ENCODE data around the gene LTBP1. TPM values are rescaled to one million over a fixed set of nuclear protein-coding genes. Genes with fewer than 3 reads are reported as not detected.
"Not testable (repeated sequence)": the region's sequence is repeated elsewhere in the genome, so short reads cannot be mapped to it uniquely, and the experiment has no call there.

Gene LTBP1
- total RNA-seq, 2 donors from 2014 or later = 2.2 to 33.8 TPM

DNA sequence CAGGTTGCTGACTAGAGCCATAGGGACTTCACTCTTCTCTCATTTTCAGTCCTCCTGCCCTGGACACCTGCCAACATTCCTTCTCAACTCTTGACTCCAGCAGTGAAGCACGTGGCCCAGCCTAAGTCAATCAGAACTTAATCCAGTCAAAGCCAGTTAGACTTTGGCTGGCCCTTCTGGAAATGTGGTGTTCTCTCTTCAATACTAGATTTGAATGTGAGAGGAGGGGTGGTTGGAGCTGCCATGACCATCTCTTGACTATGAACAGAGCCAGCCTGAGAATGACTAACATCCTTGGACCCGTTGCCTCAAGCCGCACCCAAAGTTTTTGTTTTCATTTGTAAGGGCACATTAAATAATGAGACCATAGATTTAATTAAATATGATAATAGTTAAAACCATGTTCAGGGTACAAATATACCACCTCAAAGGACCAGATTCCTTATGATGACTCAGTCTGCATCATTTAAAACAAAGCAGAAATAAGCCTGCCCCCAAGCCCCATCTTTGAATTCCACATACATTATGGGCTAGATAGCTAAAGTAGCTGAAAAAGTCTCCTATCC, 480.0 kb downstream of the LTBP1 start:
- no peak for DNase-seq
- no peaks in the 10 kb centered on the region for H3K9me3 ChIP-seq (ENCODE audit: control insufficient read depth, low read length, poor library complexity, severe bottlenecking)
- H3K27me3 Mint-ChIP-seq = peaks cover 10% of the 10 kb centered on the region
- no peak overlapping the region for H3K4me3 Mint-ChIP-seq
- H3K4me1 Mint-ChIP-seq = no peaks in the 10 kb centered on the region
- ATAC-seq = no peak
- no peak overlapping the region for H3K27ac Mint-ChIP-seq
- no peaks in the 10 kb centered on the region for H3K36me3 Mint-ChIP-seq (ENCODE audit: low read depth)

GRCh38 chr2:33430077-33430476, 483.3 kb downstream of the LTBP1 start:
- H3K9me3 ChIP-seq (ENCODE audit: control insufficient read depth, low read length, poor library complexity, severe bottlenecking) = no peaks in the 10 kb centered on the region
- H3K27ac Mint-ChIP-seq = no peak overlapping the region
- H3K4me1 Mint-ChIP-seq = no peaks in the 10 kb centered on the region
- no peaks in the 10 kb centered on the region for H3K36me3 Mint-ChIP-seq (ENCODE audit: low read depth)
- ATAC-seq (no peak), DNase-seq (no peak)
- no peak overlapping the region for H3K4me3 Mint-ChIP-seq
- peaks cover 27% of the 10 kb centered on the region for H3K27me3 Mint-ChIP-seq

- Mint-ChIP-seq H3K4me3 (no peak overlapping the region), H3K4me1 (no peaks in the 10 kb centered on the region), H3K27me3 (peaks cover 27% of the 10 kb centered on the region), H3K36me3 (ENCODE audit: low read depth) (no peaks in the 10 kb centered on the region), H3K27ac (no peak overlapping the region)
- H3K9me3 ChIP-seq (ENCODE audit: control insufficient read depth, low read length, poor library complexity, severe bottlenecking) = no peaks in the 10 kb centered on the region
- no peak for DNase-seq
- ATAC-seq = no peak
Observed at GRCh38 chr2:33430856-33431255, 484.1 kb downstream of the LTBP1 start.

GRCh38 chr2:33432871-33433270, 486.1 kb downstream of the LTBP1 start:
- Mint-ChIP-seq H3K4me1 (no peaks in the 10 kb centered on the region), H3K27ac (no peak overlapping the region), H3K27me3 (peaks cover 39% of the 10 kb centered on the region), H3K4me3 (no peak overlapping the region), H3K36me3 (ENCODE audit: low read depth) (no peaks in the 10 kb centered on the region)
- H3K9me3 ChIP-seq (ENCODE audit: control insufficient read depth, low read length, poor library complexity, severe bottlenecking) = no peaks in the 10 kb centered on the region
- DNase-seq = no peak
- no peak for ATAC-seq

DNA sequence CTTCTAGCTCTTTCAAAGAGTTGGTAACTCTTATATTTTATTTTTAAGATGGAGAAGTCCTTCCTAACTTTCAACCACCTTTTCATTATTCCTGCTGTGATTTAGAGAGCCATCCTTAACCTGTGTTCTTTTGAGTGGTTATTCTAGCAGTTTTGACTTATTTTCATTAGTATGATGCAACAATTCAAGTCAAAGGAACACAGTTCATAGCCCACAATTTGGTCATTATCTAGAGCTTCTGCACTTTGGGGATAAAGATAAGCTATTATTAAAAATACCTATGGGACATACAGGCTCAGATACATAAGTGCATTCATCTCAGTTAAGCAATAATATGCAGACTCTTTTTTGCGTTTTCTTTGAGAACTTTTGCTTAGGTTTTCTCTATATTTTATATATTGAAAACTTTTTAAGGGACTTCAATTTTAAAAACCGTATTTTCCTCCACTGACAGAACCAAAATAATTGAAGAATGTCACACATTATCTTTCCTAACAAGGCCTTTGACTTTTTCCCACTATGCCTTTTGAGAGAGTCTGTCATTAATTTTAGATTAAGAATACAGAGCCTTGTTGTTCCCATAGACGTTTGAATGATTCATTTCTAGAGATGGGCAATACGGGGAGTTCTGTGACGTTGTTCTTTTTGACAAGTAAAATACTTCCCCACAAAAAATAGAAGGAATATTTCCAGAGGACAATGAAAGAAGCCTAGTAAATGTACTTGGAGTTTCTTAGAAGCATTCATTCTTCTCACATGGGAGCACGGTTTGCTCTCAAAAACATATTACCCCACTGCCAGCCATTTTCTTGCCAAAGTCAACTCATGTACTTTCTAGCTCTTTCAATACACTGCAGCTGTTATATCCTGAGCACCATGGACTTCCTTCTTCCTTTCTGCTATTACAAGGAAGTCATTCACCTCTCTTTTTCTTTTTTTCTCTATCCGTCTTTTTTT, 486.8 kb downstream of the LTBP1 start:
- no peaks in the 10 kb centered on the region for H3K9me3 ChIP-seq (ENCODE audit: control insufficient read depth, low read length, poor library complexity, severe bottlenecking)
- no peaks in the 10 kb centered on the region for H3K36me3 Mint-ChIP-seq (ENCODE audit: low read depth)
- DNase-seq (no peak), ATAC-seq (no peak)
- H3K27me3 Mint-ChIP-seq = peaks cover 40% of the 10 kb centered on the region
- H3K4me3 Mint-ChIP-seq = no peak overlapping the region
- no peaks in the 10 kb centered on the region for H3K4me1 Mint-ChIP-seq
- H3K27ac Mint-ChIP-seq = no peak overlapping the region

GRCh38 chr2:33435518-33435917, 488.8 kb downstream of the LTBP1 start:
- Mint-ChIP-seq H3K27ac (no peak overlapping the region), H3K36me3 (ENCODE audit: low read depth) (peaks cover 4% of the 10 kb centered on the region), H3K4me1 (no peaks in the 10 kb centered on the region), H3K27me3 (peaks cover 47% of the 10 kb centered on the region), H3K4me3 (no peak overlapping the region)
- no peaks in the 10 kb centered on the region for H3K9me3 ChIP-seq (ENCODE audit: control insufficient read depth, low read length, poor library complexity, severe bottlenecking)
- no peak for DNase-seq
- no peak for ATAC-seq

- Mint-ChIP-seq H3K36me3 (ENCODE audit: low read depth) (peaks cover 4% of the 10 kb centered on the region), H3K4me3 (no peak overlapping the region), H3K27ac (no peak overlapping the region), H3K27me3 (peaks cover 43% of the 10 kb centered on the region), H3K4me1 (no peaks in the 10 kb centered on the region)
- no peak for ATAC-seq
- no peaks in the 10 kb centered on the region for H3K9me3 ChIP-seq (ENCODE audit: control insufficient read depth, low read length, poor library complexity, severe bottlenecking)
- no peak for DNase-seq
Observed at GRCh38 chr2:33436083-33436482, 489.3 kb downstream of the LTBP1 start.

DNA sequence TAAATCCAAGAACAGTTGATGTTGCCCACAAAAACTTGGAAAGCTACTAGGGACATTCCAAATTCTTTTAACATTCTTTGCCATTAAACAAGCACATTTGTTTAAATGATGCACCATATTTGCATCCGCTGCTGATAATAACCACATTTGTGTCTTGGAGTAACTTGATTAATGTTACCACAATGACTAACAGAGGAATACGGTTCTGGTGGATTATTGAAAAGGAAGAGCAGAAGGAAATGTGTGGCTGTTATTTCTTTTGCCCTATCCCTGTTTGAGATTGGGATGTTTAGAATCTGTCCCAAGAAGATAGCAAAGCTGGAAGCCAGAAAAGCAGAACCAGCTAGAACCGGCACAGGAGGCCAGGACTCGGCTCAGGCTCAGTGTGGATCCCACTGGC, 490.5 kb downstream of the LTBP1 start:
- no peaks in the 10 kb centered on the region for H3K9me3 ChIP-seq (ENCODE audit: control insufficient read depth, low read length, poor library complexity, severe bottlenecking)
- ATAC-seq (no peak), DNase-seq (no peak)
- no peak overlapping the region for H3K27ac Mint-ChIP-seq
- no peaks in the 10 kb centered on the region for H3K4me1 Mint-ChIP-seq
- H3K27me3 Mint-ChIP-seq = peaks cover 34% of the 10 kb centered on the region
- H3K36me3 Mint-ChIP-seq (ENCODE audit: low read depth) = peaks cover 4% of the 10 kb centered on the region
- no peak overlapping the region for H3K4me3 Mint-ChIP-seq

GRCh38 chr2:33437815-33438214, 491.1 kb downstream of the LTBP1 start:
- no peak overlapping the region for H3K4me3 Mint-ChIP-seq
- H3K9me3 ChIP-seq (ENCODE audit: control insufficient read depth, low read length, poor library complexity, severe bottlenecking) = no peaks in the 10 kb centered on the region
- ATAC-seq (no peak), DNase-seq (no peak)
- peaks cover 4% of the 10 kb centered on the region for H3K36me3 Mint-ChIP-seq (ENCODE audit: low read depth)
- no peak overlapping the region for H3K27ac Mint-ChIP-seq
- no peaks in the 10 kb centered on the region for H3K4me1 Mint-ChIP-seq
- peaks cover 28% of the 10 kb centered on the region for H3K27me3 Mint-ChIP-seq

DNA sequence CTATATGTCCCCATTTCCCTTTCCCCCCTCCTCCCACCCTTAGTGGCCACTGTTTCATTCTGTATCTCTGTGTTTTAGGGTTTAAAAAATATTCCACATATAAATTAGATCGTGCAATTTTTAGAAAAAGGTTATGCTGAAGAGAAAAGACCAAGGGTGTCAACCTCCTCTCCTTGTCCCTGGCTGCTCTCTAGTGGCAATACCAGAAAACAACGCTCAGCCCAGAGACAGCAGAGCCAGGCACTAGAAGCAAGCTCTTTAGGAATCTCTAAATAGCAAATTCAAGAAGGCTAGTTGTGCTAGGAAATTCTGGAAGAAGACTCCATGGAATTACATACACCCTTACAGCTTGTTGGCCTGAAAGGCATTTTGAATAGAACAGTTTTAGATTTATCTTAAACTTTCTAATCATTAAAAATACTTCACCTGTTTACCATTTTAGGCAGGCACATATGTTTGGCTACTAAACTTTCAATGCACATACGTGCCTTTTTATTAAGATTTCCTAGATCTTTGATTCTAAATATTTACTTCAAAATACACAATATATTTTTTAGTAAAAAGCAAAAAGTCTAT, 494.6 kb downstream of the LTBP1 start:
- ATAC-seq (no peak), DNase-seq (no peak)
- H3K9me3 ChIP-seq (ENCODE audit: control insufficient read depth, low read length, poor library complexity, severe bottlenecking) = no peaks in the 10 kb centered on the region
- H3K4me1 Mint-ChIP-seq = no peaks in the 10 kb centered on the region
- peaks cover 4% of the 10 kb centered on the region for H3K36me3 Mint-ChIP-seq (ENCODE audit: low read depth)
- peaks cover 16% of the 10 kb centered on the region for H3K27me3 Mint-ChIP-seq
- no peak overlapping the region for H3K27ac Mint-ChIP-seq
- no peak overlapping the region for H3K4me3 Mint-ChIP-seq

GRCh38 chr2:33442052-33442451, 495.3 kb downstream of the LTBP1 start:
- H3K27ac Mint-ChIP-seq; DNase-seq; ATAC-seq; H3K36me3 Mint-ChIP-seq (ENCODE audit: low read depth); H3K4me1 Mint-ChIP-seq; H3K9me3 ChIP-seq (ENCODE audit: control insufficient read depth, low read length, poor library complexity, severe bottlenecking); H3K4me3 Mint-ChIP-seq: not testable (repeated sequence)
- H3K27me3 Mint-ChIP-seq = peaks cover 15% of the 10 kb centered on the region

GRCh38 chr2:33442528-33443079, 495.9 kb downstream of the LTBP1 start:
- no peak overlapping the region for H3K4me3 Mint-ChIP-seq
- no peaks in the 10 kb centered on the region for H3K9me3 ChIP-seq (ENCODE audit: control insufficient read depth, low read length, poor library complexity, severe bottlenecking)
- no peak overlapping the region for H3K27ac Mint-ChIP-seq
- H3K36me3 Mint-ChIP-seq (ENCODE audit: low read depth) = peaks cover 4% of the 10 kb centered on the region
- peaks cover 11% of the 10 kb centered on the region for H3K27me3 Mint-ChIP-seq
- ATAC-seq (no peak), DNase-seq (no peak)
- no peaks in the 10 kb centered on the region for H3K4me1 Mint-ChIP-seq

- Mint-ChIP-seq H3K36me3 (ENCODE audit: low read depth) (peaks cover 4% of the 10 kb centered on the region), H3K27ac (no peak overlapping the region), H3K4me1 (no peaks in the 10 kb centered on the region), H3K27me3 (peaks cover 7% of the 10 kb centered on the region), H3K4me3 (no peak overlapping the region)
- no peaks in the 10 kb centered on the region for H3K9me3 ChIP-seq (ENCODE audit: control insufficient read depth, low read length, poor library complexity, severe bottlenecking)
- ATAC-seq (no peak), DNase-seq (no peak)
Observed at GRCh38 chr2:33443274-33443829, 496.6 kb downstream of the LTBP1 start.
